Muscle layer of colon (tissue), 2 donors: ENCODE data around the gene MTHFSD.

ENCODE experiments used
- H3K27ac ChIP-seq: one replicate; pipeline ENCODE4 v1.7.0; 2013; ENCODE audit warnings: low read depth, mild to moderate bottlenecking, low read length, moderate library complexity
- H3K27me3 ChIP-seq, 2 donors: one replicate each; pipeline ENCODE4 v1.7.0; 2013; ENCODE audit warnings: low read length in 2 of 2, mild to moderate bottlenecking in 2 of 2; ENCODE audit not compliant: insufficient read depth in 2 of 2, control insufficient read depth in 1 of 2
- H3K36me3 ChIP-seq: one replicate; pipeline ENCODE4 v1.7.0; 2013; ENCODE audit warnings: mild to moderate bottlenecking, low read length; ENCODE audit not compliant: insufficient read depth
- H3K4me1 ChIP-seq: one replicate; pipeline ENCODE4 v1.7.0; 2013; ENCODE audit warnings: mild to moderate bottlenecking, low read length; ENCODE audit not compliant: insufficient read depth
- H3K4me3 ChIP-seq, 2 donors: one replicate each; pipeline ENCODE4 v1.7.0; 2013; ENCODE audit warnings: low read length in 2 of 2, low read depth in 1 of 2, mild to moderate bottlenecking in 1 of 2, moderate library complexity in 1 of 2
- H3K9ac ChIP-seq: one replicate; pipeline ENCODE4 v1.7.0; 2013; ENCODE audit warnings: low read length
- H3K9me3 ChIP-seq: one replicate; pipeline ENCODE4 v1.7.0; 2013; ENCODE audit warnings: mild to moderate bottlenecking, low read length
- donor health status: abdominal sarcoma.
- donor health status: Adenocarcinoma of cecum.

The MTHFSD gene

GRCh38 chr16:86555704-86556075 lies 655 bp upstream of the MTHFSD start:
- peaks cover 9% of the 10 kb centered on the region for H3K4me1 ChIP-seq
- no peaks in the 10 kb centered on the region for H3K9me3 ChIP-seq
- H3K36me3 ChIP-seq, result peaks cover 10% of the 10 kb centered on the region
- no peaks in the 10 kb centered on the region for H3K27me3 ChIP-seq
- H3K4me3 ChIP-seq, result peak overlapping the region; percentile 99 to 100
- peak overlapping the region; percentile 70 for H3K27ac ChIP-seq
- peak overlapping the region; percentile 84 for H3K9ac ChIP-seq

GRCh38 chr16:86554599-86554916 lies 477 bp downstream of the MTHFSD start:
- H3K9me3 ChIP-seq, result no peaks in the 10 kb centered on the region

GRCh38 chr16:86553356-86553755 lies 1.7 kb downstream of the MTHFSD start:
- H3K9ac ChIP-seq, result no peak overlapping the region
- peaks cover 24% of the 10 kb centered on the region for H3K36me3 ChIP-seq
- no peaks in the 10 kb centered on the region for H3K27me3 ChIP-seq
- no peaks in the 10 kb centered on the region for H3K9me3 ChIP-seq
- H3K4me1 ChIP-seq, result peaks cover 9% of the 10 kb centered on the region
- H3K4me3 ChIP-seq, result no peak overlapping the region
- H3K27ac ChIP-seq, result no peak overlapping the region

More at GRCh38 chr16:86554599-86554916, 477 bp downstream of the MTHFSD start:
- peaks cover 20% of the 10 kb centered on the region for H3K36me3 ChIP-seq
- no peaks in the 10 kb centered on the region for H3K27me3 ChIP-seq
- H3K4me1 ChIP-seq, result peaks cover 9% of the 10 kb centered on the region
- peak overlapping the region; percentile 70 for H3K27ac ChIP-seq
- H3K9ac ChIP-seq, result peak overlapping the region; percentile 84
- peak overlapping the region; percentile 99 to 100 for H3K4me3 ChIP-seq

- Histone ChIP-seq H3K4me1 (peaks cover 5% of the 10 kb centered on the region), H3K9me3 (no peaks in the 10 kb centered on the region), H3K9ac (no peak overlapping the region), H3K36me3 (peaks cover 50% of the 10 kb centered on the region), H3K4me3 (no peak overlapping the region), H3K27ac (no peak overlapping the region), H3K27me3 (no peaks in the 10 kb centered on the region)
These were observed 4.8 kb downstream of the MTHFSD start for GRCh38 chr16:86550281-86550680.

- Histone ChIP-seq H3K36me3 (peaks cover 50% of the 10 kb centered on the region), H3K27me3 (no peaks in the 10 kb centered on the region), H3K4me3 (no peak overlapping the region), H3K27ac (no peak overlapping the region), H3K4me1 (peaks cover 5% of the 10 kb centered on the region), H3K9me3 (no peaks in the 10 kb centered on the region), H3K9ac (no peak overlapping the region)
These were observed 5.2 kb downstream of the MTHFSD start for GRCh38 chr16:86549893-86550190.

GRCh38 chr16:86549076-86549892 lies 5.8 kb downstream of the MTHFSD start:
- Histone ChIP-seq H3K9me3 (no peaks in the 10 kb centered on the region), H3K27me3 (no peaks in the 10 kb centered on the region), H3K27ac (no peak overlapping the region), H3K36me3 (peaks cover 50% of the 10 kb centered on the region), H3K4me3 (no peak overlapping the region), H3K9ac (no peak overlapping the region), H3K4me1 (peaks cover 3% of the 10 kb centered on the region)

GRCh38 chr16:86547286-86547685 lies 7.7 kb downstream of the MTHFSD start:
- Histone ChIP-seq H3K27ac (no peak overlapping the region), H3K4me3 (no peak overlapping the region), H3K9me3 (no peaks in the 10 kb centered on the region), H3K9ac (no peak overlapping the region), H3K36me3 (peaks cover 52% of the 10 kb centered on the region), H3K27me3 (no peaks in the 10 kb centered on the region), H3K4me1 (no peaks in the 10 kb centered on the region)

- Histone ChIP-seq H3K27ac (no peak overlapping the region), H3K27me3 (no peaks in the 10 kb centered on the region), H3K9ac (no peak overlapping the region), H3K4me1 (no peaks in the 10 kb centered on the region), H3K36me3 (peaks cover 54% of the 10 kb centered on the region), H3K4me3 (no peak overlapping the region), H3K9me3 (no peaks in the 10 kb centered on the region)
These were observed 8.4 kb downstream of the MTHFSD start for GRCh38 chr16:86546638-86547013.

GRCh38 chr16:86545954-86546637 lies 8.9 kb downstream of the MTHFSD start:
- H3K27me3 ChIP-seq, result no peaks in the 10 kb centered on the region
- H3K9ac ChIP-seq, result no peak overlapping the region
- H3K4me3 ChIP-seq, result no peak overlapping the region
- no peaks in the 10 kb centered on the region for H3K9me3 ChIP-seq
- H3K36me3 ChIP-seq, result peaks cover 54% of the 10 kb centered on the region
- no peaks in the 10 kb centered on the region for H3K4me1 ChIP-seq
- no peak overlapping the region for H3K27ac ChIP-seq

GRCh38 chr16:86545481-86545880 lies 9.6 kb downstream of the MTHFSD start:
- Histone ChIP-seq H3K4me3 (no peak overlapping the region), H3K9me3 (no peaks in the 10 kb centered on the region), H3K36me3 (peaks cover 60% of the 10 kb centered on the region), H3K27ac (no peak overlapping the region), H3K9ac (no peak overlapping the region), H3K4me1 (no peaks in the 10 kb centered on the region), H3K27me3 (no peaks in the 10 kb centered on the region)

GRCh38 chr16:86542756-86543750 lies 12.0 kb downstream of the MTHFSD start:
- no peak overlapping the region for H3K27ac ChIP-seq
- no peaks in the 10 kb centered on the region for H3K9me3 ChIP-seq
- no peaks in the 10 kb centered on the region for H3K4me1 ChIP-seq
- peaks cover 68% of the 10 kb centered on the region for H3K36me3 ChIP-seq
- H3K9ac ChIP-seq, result no peak overlapping the region
- H3K27me3 ChIP-seq, result no peaks in the 10 kb centered on the region
- no peak overlapping the region for H3K4me3 ChIP-seq
